OCI-M2 (cell line): ENCODE data around the gene LMCD1.
"Not testable (repeated sequence)": the region's sequence is repeated elsewhere in the genome, so short reads cannot be mapped to it uniquely, and the experiment has no call there.

Source experiments
- DNase-seq: peaks from one replicate; lab custom pipeline; 2025; ENCODE audit not compliant: unreplicated experiment; lab: John Stamatoyannopoulos, UW

The LMCD1 gene

GRCh38 chr3:8579943-8580342, 78.3 kb downstream of the LMCD1 start:
- no peak for DNase-seq

GRCh38 chr3:8580434-8580833, 78.8 kb downstream of the LMCD1 start:
- not testable (repeated sequence) for DNase-seq

- DNase-seq: no peak
Measured at GRCh38 chr3:8581373-8581772, 79.8 kb downstream of the LMCD1 start.

GRCh38 chr3:8581806-8582445, 80.3 kb downstream of the LMCD1 start:
- no peak for DNase-seq

DNA sequence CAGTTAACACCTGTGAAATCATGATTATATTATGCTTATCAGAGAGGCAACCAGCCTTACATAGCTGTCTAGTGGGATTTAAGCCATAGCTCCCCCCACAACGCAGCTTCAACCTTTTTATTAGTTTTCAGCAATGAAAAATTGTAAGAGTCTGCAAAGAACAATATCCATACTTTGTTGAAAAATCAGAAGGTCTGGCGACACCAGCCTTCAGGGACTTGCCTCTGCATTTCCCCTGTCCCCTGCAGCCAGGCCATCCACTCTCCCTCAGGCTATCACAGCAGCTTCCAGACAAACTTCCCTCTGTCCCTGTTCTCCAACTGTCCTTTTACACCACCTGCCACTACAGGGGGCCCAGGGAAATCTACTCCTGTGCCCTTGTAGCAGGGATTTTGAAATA, 83.0 kb downstream of the LMCD1 start:
- DNase-seq: no peak

DNA sequence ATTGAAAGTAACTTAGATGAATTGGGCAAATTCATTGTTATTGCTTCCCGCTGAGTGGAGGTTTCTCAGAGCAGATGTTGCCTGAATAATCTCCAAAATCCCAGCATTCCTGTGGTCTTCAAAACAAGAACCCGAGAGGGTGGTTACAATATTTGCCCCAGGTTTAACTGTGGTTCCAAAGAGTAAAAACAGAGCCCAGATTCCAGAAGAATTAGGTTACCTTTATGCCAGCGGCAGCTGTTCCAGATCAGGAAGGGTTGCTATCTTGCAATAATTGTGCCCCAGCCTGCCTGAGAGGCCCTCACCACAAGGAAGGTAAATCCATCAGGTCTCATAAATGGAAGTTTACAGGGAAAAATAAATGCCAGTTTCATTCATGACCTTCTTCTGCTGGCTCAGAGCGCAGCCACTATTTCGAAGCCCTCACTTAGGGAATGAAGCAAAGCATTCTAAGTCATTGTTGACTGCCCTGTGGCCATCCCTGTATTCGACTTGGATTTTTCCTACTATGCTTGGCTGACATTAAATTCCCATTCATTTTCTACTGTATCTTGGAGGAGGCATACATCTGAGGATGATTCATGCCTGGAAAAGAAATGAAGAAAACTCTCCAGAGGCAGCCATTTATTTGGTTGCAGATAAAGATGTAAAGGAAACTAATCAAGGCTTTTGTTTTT, 88.4 kb downstream of the LMCD1 start:
- DNase-seq: no peak

GRCh38 chr3:8593021-8593827, 91.6 kb downstream of the LMCD1 start:
- no peak for DNase-seq

- DNase-seq: no peak
Measured at GRCh38 chr3:8595252-8595651, 93.6 kb downstream of the LMCD1 start.

GRCh38 chr3:8595695-8596115, 94.1 kb downstream of the LMCD1 start:
- no peak for DNase-seq

DNA sequence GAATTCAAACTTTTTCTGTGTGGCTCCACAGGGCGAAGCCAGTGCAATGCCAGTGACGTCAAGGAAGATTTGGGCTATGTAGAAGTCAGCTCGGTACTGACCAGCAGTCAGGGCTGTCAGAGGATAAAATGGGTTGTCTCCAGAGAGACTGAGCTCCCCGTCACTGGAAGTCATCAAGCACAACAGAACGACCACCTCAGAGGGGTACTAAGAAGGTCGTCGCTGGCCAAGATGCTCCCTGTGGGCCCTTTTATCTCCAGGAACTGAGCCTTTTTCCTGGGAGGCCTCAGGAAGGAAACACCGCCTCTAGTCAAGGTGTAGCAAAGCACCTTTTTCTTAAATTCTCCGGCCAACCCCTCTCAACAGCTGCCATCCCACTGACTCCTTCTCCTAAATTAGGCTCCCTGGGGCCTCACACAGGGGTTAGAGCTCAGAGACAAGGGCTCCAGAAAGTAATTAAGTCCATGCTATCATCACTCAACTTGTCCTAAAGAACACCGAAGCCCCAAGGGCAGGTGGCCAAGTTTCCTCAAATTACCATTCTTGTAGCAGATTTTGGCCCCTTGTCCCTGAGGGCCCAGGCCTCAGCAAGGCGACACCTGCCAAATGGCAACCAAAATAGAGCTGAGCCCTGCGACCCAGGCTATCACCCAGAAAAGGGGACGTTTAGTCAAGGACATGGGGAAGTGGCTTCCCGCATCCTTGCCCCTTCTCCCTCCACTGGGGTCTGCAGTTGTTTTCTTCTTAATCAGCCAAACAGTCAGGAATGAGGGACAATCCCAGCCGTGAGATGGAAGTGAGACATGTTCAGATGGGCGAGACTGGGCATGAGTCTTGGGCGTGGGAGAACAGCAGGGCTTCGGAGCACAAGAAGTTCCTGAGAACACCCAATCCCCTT, 94.9 kb downstream of the LMCD1 start:
- DNase-seq: no peak

DNA sequence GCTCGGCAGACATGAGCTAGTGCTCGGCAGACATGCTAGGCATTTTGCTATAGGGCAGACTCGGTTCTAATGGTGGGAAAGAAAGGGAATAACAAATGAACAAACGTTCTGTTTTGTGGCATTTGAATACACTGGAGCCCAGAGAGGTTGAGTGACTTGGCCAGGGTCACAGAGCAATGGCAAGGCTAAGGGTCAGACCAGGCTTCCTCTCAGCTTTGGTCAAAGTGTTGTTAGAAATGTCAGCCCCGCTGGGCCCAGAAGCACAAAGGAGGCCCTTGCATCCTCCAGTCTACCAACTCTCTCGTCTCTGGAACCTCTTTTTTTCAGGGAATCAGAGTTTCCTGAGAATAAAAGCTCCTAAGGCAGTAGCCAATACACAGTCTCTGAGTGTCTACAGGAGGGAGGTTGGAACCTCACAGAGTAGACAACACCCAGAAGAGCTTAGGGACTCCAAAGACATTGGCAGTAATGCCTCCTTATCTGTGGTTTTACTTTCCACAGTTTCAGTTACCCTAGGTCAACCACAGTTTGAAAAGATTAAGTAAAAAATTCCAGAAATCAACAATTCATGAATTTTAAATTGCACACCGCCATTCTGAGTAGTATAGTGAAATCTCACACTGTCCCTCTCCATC, 95.7 kb downstream of the LMCD1 start:
- no peak for DNase-seq

DNA sequence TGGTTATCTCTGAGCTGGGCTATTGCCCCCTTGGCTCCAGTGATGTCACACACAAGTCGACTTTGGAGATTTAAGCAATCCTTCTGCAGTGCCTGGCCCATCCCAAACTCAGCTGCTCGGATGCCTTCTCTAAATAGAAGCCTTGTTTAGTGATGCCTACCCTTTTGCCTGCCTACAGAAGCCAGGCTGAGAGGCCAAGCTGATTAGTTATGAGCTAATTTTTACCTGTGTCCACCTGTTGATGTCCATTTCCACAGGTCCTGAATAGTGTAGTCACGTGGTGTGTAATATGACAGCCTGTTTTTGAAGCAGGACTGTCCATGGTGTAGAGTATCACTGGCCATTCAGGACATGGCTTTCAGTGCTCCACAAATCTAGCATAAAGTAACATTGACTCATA, 97.5 kb downstream of the LMCD1 start:
- DNase-seq: no peak

DNA sequence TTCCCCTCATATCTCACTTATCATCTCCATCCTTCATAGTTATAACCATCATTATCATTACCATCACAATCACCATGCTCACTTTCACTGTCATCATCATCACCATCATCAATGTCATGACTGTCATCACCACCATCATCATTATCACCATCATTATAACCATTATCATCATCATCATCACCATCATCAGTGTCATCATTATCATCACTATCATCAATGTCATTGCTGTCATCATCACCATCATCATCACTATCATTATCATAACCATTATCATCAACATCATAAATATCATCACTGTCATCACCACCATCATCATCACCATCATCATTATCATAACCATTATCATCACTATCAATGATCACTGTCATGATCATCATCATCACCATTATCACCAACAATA, 98.8 kb downstream of the LMCD1 start:
- no peak for DNase-seq

DNA sequence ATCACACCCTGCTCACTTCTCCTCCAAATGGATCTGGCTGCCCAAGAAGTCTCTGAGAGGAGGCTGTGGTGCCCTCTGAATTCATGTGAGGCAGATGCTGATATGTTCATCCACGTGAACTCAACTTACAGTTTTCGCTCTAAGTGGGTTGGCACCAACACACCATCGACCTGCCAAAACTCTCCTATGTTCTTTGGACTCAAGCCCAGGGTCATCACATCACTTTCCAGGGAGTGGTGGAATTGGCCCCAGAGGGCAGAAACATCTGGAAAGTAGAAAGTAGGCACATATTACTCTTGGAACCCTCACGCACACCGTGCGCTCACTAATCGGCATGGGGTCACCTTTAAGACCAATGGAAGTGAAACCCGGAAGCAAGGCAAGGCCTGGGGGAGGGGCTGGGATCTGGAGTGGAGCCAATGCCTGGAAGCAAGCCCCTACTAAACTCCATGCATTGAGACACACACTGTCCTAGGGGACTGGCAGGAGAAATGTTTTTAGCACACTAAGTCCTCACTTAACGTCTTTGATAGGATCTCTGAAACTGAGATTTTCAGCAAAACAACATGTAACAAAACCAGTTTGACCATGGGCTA, 101.6 kb downstream of the LMCD1 start:
- no peak for DNase-seq

DNA sequence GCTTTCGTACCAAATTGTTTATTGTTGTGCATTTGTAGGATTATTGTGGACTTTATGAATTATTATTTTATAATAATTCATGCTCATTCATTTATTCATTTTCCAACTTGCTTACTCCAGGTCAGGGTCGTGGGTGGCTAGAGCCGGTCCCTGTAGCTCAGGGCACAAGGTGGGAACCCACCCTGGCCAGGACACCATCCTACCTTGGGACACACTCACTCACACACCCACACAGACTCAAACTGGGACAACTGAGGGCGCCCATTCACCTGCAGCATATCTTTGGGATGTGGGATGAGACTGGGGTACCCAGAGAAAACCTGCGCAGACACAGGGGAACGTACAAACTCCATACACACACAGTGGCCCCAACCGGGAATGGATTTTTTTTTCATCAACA, 102.4 kb downstream of the LMCD1 start:
- no peak for DNase-seq

DNA sequence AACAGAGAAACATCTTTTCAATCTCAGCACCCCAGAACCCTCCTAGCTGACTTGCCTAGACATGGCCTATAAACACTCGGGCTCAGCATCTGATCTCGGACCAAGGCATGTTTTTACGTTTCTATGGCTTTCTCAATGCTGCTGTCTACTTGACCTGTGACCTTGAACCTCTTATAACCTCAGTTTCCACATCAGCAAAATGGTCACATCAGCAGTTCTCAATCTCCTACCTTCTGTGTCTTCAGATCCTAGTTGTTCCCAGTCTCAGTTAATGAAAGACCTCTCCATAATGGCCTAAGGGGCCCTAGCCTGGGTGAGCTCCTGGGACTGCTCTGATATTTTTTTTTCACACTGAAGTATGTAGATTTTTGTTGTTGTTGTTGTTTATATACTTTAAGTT, 103.4 kb downstream of the LMCD1 start:
- no peak for DNase-seq

GRCh38 chr3:8606701-8607231, 105.1 kb downstream of the LMCD1 start:
- DNase-seq: no peak

DNA sequence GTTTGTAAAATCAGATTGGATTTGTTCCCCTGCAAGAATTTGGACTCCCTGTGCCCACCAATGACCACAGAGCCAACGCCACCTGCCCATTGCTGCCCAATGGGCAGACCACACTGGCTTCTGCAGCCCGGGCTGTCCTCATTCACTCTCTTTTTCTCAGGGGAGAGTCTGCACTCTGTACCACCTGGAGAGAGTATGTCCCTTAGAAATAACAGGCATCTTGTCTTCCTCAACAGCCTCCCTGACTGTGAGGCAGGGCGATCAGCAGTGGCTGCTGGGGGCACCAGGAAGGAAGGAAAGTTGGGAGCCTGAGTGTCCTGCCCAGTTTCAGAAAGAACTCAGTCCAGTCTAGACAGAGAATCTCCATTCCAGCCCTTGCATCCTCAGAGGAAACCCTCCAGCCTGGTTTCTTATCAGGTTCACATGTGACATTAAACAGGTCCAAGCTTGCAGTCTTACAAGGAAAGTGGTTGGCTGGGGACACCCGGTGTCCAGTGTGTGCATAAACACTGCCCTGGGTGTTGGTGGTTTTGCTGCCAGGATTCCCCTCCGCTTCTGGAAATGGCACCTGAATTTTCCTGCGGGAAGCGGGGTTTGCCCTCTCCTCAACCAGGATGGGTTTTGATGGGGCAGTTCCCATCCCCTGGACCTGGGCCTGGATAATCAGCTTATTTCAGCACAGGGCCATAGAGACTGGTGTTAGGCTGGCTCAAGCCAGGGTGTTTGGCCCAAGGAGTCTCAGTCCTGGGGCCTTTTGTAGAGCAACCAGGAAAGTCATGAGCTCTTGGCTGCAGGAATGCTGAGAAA, 105.8 kb downstream of the LMCD1 start:
- no peak for DNase-seq
